Activated CD8-positive, alpha-beta T cell treated with anti-CD3 and anti-CD28 coated beads, Interleukin-2, amount 10 ng/mL, durations not matched to agents 7 days and 5 days (primary cell): ENCODE measurements around the gene HSD3B1. TPM values are rescaled to one million over a fixed set of nuclear protein-coding genes. Genes with fewer than 3 reads are reported as not detected.

Experiments
- ATAC-seq: fragments of 150-1000 bp; cut with Tn5 transposase; one replicate; pipeline ENCODE4 v1.10.0; 2021; ENCODE audit warnings: moderate library complexity
- CTCF ChIA-PET: fragments of 350-600 bp; sonication (Branson Sonifier 250); formaldehyde crosslinking; loops from one replicate; lab custom pipeline; 2021; ENCODE audit warnings: antibody characterized with exemption; lab: Charles Lee
- POLR2A ChIA-PET: fragments of 350-600 bp; sonication (Branson Sonifier 250); formaldehyde crosslinking; loops from one replicate; lab custom pipeline; 2021; ENCODE audit warnings: antibody characterized with exemption; lab: Charles Lee
- DNase-seq: peaks from one replicate; pipeline ENCODE4 v3.0.0-alpha.2; 2020
- H3K27ac Mint-ChIP-seq: one replicate; pipeline ENCODE4 v1.8.0; 2021; ENCODE audit warnings: mild to moderate bottlenecking, mixed read lengths
- H3K27me3 Mint-ChIP-seq: one replicate; pipeline ENCODE4 v1.8.0; 2021; ENCODE audit warnings: low read depth, mixed read lengths
- H3K36me3 Mint-ChIP-seq: one replicate; pipeline ENCODE4 v1.8.0; 2021; ENCODE audit warnings: low read depth, mixed read lengths
- H3K4me1 Mint-ChIP-seq: one replicate; pipeline ENCODE4 v1.8.0; 2021; ENCODE audit warnings: low read depth, mixed read lengths
- H3K4me3 Mint-ChIP-seq: one replicate; pipeline ENCODE4 v1.8.0; 2021; ENCODE audit warnings: mild to moderate bottlenecking, mixed read lengths
- H3K9me3 Mint-ChIP-seq: one replicate; pipeline ENCODE4 v1.8.0; 2022; ENCODE audit warnings: mixed read lengths; ENCODE audit not compliant: insufficient read depth
- total RNA-seq, 2 experiments: library from RNA; stranded (reverse); gene quantifications; one replicate each; pipeline ENCODE4 v1.2.3, GENCODE V29; 2021

The HSD3B1 gene
- total RNA-seq, 2 experiments from 2014 or later = not detected

DNA sequence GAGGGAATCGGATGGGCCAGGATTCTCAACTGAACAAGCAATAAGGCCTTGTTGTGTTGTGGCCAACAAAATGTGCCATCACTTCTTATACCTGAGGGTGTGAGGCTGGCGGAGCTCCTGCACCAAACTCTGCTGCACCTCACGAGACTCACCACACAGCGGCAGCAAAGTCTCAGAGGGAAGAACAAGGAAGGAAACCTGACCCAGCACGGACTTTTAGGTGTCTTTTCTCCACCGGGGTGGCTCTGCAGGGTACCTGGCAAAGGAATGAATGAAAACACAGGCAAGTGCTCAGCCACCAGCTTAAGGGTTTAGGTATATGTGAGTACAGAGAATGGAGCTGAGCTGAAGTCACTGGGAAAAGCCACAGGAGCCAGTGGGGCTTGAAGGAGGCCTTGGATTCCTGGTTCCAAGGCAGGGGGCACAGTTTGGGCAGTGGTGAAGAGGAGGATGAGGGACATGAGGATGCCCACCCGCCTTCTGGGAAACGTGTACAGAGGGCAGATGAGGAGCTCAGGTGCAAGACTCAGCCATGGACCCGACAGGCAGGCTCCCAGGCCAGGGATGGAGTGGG, 31.1 kb upstream of the HSD3B1 start:
- DNase-seq = peak; percentile 51
- peaks cover 3% of the 10 kb centered on the region for H3K4me1 Mint-ChIP-seq
- ChIA-PET CTCF (interaction anchor here (0.5 to 1.6 kb wide), 4 partner anchors 19 to 200 kb away, joined by 3 read pairs; no protein-coding TSS in a partner anchor), POLR2A (no interaction called here)
- no peak overlapping the region for H3K27ac Mint-ChIP-seq
- no peaks in the 10 kb centered on the region for H3K36me3 Mint-ChIP-seq
- H3K27me3 Mint-ChIP-seq = no peaks in the 10 kb centered on the region
- ATAC-seq = no peak
- H3K4me3 Mint-ChIP-seq = no peak overlapping the region
- H3K9me3 Mint-ChIP-seq = no peaks in the 10 kb centered on the region

DNA sequence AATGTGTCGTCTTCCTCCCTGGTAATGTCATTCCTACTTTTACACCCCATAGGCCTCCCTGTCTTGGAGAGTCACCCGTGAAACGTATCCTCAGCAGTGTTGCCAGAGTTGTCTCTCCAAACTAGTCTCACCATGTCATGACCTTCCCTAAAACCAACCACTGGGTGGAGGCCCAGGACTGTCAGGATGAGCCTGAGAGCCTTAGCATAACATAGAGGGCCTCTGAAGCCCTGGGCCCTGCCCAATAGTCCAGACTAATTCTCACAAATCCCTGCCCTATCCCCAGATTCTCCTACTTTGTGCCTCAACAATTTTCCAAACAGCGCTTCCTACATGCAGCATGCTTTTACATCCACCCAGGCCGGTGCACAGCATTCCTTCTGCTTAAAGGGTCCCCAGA, 29.3 kb upstream of the HSD3B1 start:
- Mint-ChIP-seq H3K4me3 (no peak overlapping the region), H3K27ac (no peak overlapping the region), H3K9me3 (no peaks in the 10 kb centered on the region), H3K36me3 (no peaks in the 10 kb centered on the region), H3K27me3 (no peaks in the 10 kb centered on the region), H3K4me1 (peaks cover 3% of the 10 kb centered on the region)
- no peak for ATAC-seq
- CTCF ChIA-PET = no interaction called here
- DNase-seq = no peak
- POLR2A ChIA-PET = no interaction called here

DNA sequence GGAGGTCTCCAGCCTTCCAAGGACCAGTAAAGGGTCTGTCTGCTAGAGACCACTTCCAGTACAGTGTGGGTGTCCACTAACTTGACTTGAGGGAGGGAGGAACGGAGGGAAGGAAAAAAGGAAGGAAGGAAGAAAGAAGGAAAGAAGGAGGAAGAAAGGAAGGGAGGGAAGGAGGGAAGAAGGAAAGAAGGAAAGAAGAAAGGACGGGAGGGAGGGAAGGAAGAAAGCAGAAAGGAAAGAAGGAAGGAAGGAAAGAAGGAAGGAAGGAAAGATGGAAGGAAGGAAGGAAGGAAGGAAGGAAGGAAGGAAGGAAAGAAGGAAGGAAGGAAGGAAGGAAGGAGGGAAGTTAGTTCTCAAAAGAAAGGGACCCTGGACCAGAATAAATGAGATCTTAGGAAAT, 26.8 kb upstream of the HSD3B1 start:
- CTCF ChIA-PET = no interaction called here
- Mint-ChIP-seq H3K4me3 (no peak overlapping the region), H3K4me1 (peaks cover 3% of the 10 kb centered on the region), H3K27ac (no peak overlapping the region), H3K9me3 (no peaks in the 10 kb centered on the region), H3K36me3 (no peaks in the 10 kb centered on the region), H3K27me3 (peaks cover 3% of the 10 kb centered on the region)
- DNase-seq (no peak), ATAC-seq (no peak)
- POLR2A ChIA-PET = no interaction called here

DNA sequence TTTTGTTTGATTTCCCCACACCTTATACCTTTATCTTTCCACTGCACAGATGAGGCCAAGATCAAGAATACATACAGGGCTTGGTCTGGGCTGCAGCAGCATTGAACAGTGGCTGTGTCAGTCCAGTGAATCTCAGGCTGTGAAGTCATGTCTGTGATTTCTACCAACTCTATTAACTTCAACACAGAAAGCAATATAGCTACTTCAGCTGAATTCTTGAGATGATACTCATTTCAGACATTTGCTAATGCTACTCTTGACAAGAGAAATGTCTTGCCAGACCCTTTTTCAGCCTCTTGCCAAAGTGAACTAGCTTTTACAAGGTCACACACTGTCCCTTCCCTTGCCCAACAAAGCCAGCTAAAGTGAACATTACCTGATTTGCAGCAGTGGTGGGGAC, 25.1 kb upstream of the HSD3B1 start:
- peaks cover 3% of the 10 kb centered on the region for H3K27me3 Mint-ChIP-seq
- ATAC-seq (no peak), DNase-seq (no peak)
- no peak overlapping the region for H3K4me3 Mint-ChIP-seq
- no peak overlapping the region for H3K27ac Mint-ChIP-seq
- CTCF ChIA-PET = no interaction called here
- no peaks in the 10 kb centered on the region for H3K9me3 Mint-ChIP-seq
- no peaks in the 10 kb centered on the region for H3K36me3 Mint-ChIP-seq
- POLR2A ChIA-PET = no interaction called here
- no peaks in the 10 kb centered on the region for H3K4me1 Mint-ChIP-seq

DNA sequence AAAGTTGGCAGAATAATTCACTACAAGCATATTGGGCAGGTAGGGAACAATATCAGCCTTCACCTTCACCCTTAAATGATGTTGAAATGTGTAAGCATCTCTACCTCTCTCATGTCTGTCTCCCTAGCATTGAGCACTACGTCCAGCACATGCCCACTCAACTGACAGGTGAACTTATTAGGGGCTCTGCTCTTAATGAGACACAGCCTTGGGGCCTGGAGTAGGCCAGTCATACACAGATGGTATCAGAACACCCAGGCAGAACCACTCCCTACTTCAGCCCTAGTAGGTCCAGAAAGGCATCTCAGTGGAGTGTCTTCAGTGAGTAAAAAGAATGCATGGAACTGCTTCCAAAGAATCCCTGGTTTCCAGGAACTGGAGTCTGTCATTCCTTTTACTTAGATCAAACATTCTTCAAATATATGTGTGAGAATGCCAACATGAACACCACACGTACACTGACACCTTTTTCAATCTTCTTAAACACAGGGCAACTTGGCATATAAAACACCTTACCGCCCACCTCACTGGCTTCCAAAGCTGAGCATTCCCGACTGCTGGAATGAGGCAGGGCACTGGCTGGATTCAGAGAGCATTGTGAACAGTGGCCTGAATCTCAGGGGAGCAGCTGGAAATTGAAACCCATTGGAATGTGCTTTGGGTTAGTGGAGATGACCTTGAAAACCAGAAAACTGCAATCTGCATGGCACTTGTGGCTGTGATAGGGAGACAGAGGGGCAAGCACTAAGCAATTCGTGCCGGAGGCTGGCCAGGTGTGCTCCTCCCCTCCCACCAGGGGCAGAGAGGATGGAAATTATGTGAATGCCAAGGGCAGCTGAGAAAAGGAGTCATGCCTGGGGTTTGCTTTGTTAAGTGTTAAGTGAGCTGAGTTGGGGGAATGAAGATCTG, 24.2 kb upstream of the HSD3B1 start:
- Mint-ChIP-seq H3K27ac (no peak overlapping the region), H3K27me3 (peaks cover 3% of the 10 kb centered on the region), H3K4me1 (no peaks in the 10 kb centered on the region), H3K36me3 (no peaks in the 10 kb centered on the region), H3K9me3 (no peaks in the 10 kb centered on the region), H3K4me3 (no peak overlapping the region)
- no peak for DNase-seq
- ChIA-PET POLR2A (no interaction called here), CTCF (no interaction called here)
- ATAC-seq = no peak

DNA sequence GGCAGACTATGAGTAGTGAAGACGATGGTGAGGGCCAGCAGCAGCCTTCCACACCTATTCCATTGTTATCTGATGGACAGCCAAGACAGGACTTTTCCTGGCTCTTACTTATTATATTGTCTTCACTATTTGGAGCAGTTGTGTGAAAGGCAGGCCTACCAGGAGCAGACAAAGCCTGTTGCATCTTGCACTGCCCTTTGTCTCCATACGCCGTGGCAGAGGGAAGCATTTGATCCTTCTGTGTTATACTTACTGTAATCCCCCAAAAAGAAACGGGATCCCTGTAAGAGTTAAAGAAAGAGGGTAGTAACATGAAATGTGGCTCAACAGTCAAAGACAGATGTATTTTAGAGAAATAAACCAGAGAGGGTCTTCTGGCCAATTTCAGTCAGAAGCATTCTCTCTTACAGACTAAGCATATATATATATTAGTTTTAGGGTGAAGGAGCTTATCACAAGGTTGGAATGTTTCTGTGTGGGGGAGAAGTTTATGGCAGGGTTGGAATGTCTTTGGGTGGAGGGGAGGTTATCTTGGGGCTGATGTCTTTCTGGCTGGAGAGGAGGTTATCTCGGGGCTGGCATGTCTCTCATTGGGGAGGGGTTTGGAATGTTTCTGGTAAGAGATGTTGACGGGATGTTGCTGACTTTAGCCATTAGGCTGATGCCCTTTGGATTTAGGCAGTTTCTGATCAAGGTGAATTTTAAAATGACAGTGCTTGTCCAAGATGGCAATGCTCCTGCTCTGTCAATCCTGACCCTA, 23.4 kb upstream of the HSD3B1 start:
- H3K4me3 Mint-ChIP-seq = no peak overlapping the region
- peaks cover 3% of the 10 kb centered on the region for H3K27me3 Mint-ChIP-seq
- H3K36me3 Mint-ChIP-seq = no peaks in the 10 kb centered on the region
- DNase-seq (no peak), ATAC-seq (no peak)
- no peak overlapping the region for H3K27ac Mint-ChIP-seq
- no peaks in the 10 kb centered on the region for H3K4me1 Mint-ChIP-seq
- ChIA-PET POLR2A (no interaction called here), CTCF (no interaction called here)
- H3K9me3 Mint-ChIP-seq = no peaks in the 10 kb centered on the region

DNA sequence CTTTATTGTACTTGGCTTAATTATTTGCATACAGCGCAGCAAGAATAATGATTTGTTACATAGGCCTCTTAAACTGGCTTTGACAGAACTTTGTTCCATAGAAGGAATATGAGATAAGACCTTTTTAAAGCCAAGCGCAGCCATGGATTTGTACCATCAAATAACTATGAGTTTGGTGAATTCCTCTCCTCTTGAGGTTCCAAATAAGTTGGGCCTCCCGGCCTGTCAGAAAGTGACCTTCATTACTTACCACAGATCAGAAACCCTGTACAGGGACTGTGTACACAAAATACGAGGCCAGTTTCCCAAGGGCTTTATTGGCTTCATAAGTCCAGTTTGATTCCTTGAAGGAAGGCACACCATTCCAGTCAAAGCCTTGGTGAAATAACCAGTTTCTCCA, 21.8 kb upstream of the HSD3B1 start:
- DNase-seq = no peak
- no peak for ATAC-seq
- peaks cover 3% of the 10 kb centered on the region for H3K27me3 Mint-ChIP-seq
- CTCF ChIA-PET = no interaction called here
- no peaks in the 10 kb centered on the region for H3K9me3 Mint-ChIP-seq
- no peaks in the 10 kb centered on the region for H3K36me3 Mint-ChIP-seq
- POLR2A ChIA-PET = no interaction called here
- no peak overlapping the region for H3K27ac Mint-ChIP-seq
- no peaks in the 10 kb centered on the region for H3K4me1 Mint-ChIP-seq
- H3K4me3 Mint-ChIP-seq = no peak overlapping the region

DNA sequence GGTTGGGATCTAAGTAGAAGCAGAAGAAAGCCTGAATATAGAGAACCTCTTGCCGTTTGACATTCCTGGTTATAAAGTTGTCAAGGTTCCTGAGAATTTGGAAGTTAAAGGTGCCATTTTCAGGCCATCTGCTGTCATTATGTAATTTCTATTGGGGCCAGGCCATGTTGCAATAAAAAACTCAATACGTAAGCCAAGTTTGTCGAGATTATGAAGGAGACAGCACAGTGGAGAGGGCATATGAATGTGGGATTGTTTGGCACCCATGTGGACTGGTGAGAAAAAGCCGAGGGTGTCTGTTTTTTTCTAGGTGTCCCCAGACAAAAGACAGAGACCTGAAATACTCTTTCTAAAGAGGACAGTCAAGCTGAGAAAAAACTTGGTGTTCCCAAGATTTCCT, 18.8 kb upstream of the HSD3B1 start:
- no peaks in the 10 kb centered on the region for H3K36me3 Mint-ChIP-seq
- H3K27ac Mint-ChIP-seq = no peak overlapping the region
- no peaks in the 10 kb centered on the region for H3K9me3 Mint-ChIP-seq
- H3K4me1 Mint-ChIP-seq = no peaks in the 10 kb centered on the region
- CTCF ChIA-PET = no interaction called here
- ATAC-seq (no peak), DNase-seq (no peak)
- no peak overlapping the region for H3K4me3 Mint-ChIP-seq
- peaks cover under 1% of the 10 kb centered on the region for H3K27me3 Mint-ChIP-seq
- POLR2A ChIA-PET = no interaction called here

DNA sequence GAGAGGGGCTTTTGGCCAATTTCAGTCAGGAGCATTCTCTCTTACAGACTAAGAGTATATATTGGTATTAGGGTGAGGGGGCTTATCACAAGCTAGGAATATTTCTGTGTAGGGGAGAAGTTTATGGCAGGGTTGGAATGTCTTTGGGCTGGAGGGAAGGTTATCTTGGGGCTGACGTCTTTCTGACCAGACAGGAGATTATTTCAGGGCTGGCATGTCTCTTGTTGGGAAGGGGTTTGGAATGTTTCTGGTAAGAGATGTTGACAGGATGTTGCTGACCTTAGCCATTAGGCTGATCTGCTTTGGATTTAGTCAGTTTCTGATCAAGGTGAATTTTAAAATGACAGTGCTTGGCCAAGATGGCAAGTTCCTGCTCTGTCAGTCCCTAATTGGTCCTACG, 17.8 kb upstream of the HSD3B1 start:
- DNase-seq (no peak), ATAC-seq (no peak)
- H3K4me1 Mint-ChIP-seq = no peaks in the 10 kb centered on the region
- H3K9me3 Mint-ChIP-seq = no peaks in the 10 kb centered on the region
- no peak overlapping the region for H3K27ac Mint-ChIP-seq
- H3K4me3 Mint-ChIP-seq = no peak overlapping the region
- no peaks in the 10 kb centered on the region for H3K27me3 Mint-ChIP-seq
- H3K36me3 Mint-ChIP-seq = no peaks in the 10 kb centered on the region
- CTCF ChIA-PET = no interaction called here
- POLR2A ChIA-PET = no interaction called here

DNA sequence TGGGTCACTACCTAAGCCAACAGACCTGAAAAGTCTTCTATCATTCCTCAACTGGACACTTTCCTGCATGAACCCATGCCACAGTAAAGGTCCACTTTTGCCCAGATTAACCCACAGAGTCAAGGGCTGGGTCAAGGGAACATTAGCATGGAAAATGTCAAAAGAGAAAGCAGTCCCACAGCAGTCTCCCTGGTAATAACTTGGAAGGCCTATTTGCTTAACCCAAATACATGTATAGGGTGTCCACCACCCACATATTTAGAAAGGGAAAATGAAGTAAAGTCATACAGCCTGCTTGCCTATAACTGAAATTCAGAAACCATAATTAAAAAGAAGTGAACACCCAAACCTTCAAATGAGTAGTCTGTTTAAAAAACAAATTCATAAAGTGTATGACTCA, 16.1 kb upstream of the HSD3B1 start:
- Mint-ChIP-seq H3K36me3 (no peaks in the 10 kb centered on the region), H3K4me3 (no peak overlapping the region), H3K9me3 (no peaks in the 10 kb centered on the region), H3K4me1 (no peaks in the 10 kb centered on the region), H3K27me3 (no peaks in the 10 kb centered on the region), H3K27ac (no peak overlapping the region)
- ChIA-PET CTCF (no interaction called here), POLR2A (no interaction called here)
- DNase-seq (no peak), ATAC-seq (no peak)

DNA sequence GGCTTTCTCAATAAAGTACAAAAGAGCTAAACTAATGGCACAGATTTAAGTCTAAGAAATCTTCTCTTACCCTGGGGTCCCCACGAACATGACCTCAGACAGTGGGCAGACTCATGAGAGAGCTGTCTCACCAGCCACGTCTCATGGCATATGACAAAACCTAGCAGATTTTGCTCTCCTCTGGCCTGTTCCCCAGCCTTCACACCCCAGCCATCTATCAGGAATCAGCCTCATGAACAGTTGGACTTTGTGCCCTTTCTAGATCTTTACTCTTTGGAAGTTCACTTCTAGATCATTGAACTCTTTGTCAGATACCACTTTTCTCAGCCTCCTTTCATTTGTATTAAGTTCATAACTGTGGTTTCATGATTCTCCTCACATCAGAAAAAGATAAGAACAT, 14.2 kb upstream of the HSD3B1 start:
- Mint-ChIP-seq H3K4me3 (no peak overlapping the region), H3K4me1 (no peaks in the 10 kb centered on the region), H3K27ac (no peak overlapping the region), H3K27me3 (no peaks in the 10 kb centered on the region), H3K9me3 (no peaks in the 10 kb centered on the region), H3K36me3 (no peaks in the 10 kb centered on the region)
- ChIA-PET POLR2A (no interaction called here), CTCF (no interaction called here)
- no peak for ATAC-seq
- DNase-seq = no peak

DNA sequence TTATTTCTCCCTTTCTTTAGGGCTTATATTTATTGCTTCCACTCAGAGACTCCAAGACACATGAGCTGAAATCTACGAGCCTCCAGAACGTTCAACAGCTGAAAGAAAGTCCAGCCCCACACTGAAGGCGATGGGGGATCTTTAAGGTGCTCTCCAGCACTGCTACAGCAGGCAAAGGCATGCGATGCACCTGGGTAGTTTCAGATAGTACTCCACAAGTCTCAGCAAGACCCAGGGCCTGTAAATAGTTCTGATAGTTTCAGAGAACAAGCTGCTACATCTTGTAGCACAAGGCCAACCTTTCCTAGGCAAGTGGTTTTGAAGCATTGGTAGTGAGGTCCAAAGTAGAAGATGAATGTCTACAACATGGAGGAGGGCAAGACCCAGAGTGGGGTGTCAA, 2.2 kb upstream of the HSD3B1 start:
- DNase-seq = no peak
- Mint-ChIP-seq H3K36me3 (no peaks in the 10 kb centered on the region), H3K27ac (no peak overlapping the region), H3K4me1 (no peaks in the 10 kb centered on the region), H3K9me3 (no peaks in the 10 kb centered on the region), H3K4me3 (no peak overlapping the region), H3K27me3 (no peaks in the 10 kb centered on the region)
- POLR2A ChIA-PET = interaction anchor here (0.6 kb wide), 1 partner anchor 43 kb away, joined by 3 read pairs; no protein-coding TSS in a partner anchor
- CTCF ChIA-PET = no interaction called here
- no peak for ATAC-seq
